IPS-NIHi7 (cell line): ENCODE results near the gene NKX6-2.
"Not testable (repeated sequence)": the region's sequence is repeated elsewhere in the genome, so short reads cannot be mapped to it uniquely, and the experiment has no call there.

ENCODE experiments used
- DNase-seq: peaks from one replicate; pipeline ENCODE4 v3.0.0; 2012; ENCODE audit warnings: mixed read lengths; ENCODE audit errors: extremely low spot score

Gene NKX6-2

GRCh38 chr10:132785723-132786475 is at the start of gene NKX6-2:
Gene NKX6-2 (minus strand): TSS chr10:132786147. CDS start chr10:132785948, 199 bp downstream.
- peak; percentile 56 for DNase-seq

- no peak for DNase-seq
Observed at GRCh38 chr10:132834891-132835847, 49.2 kb upstream of the NKX6-2 start.

GRCh38 chr10:132834311-132834761 is 48.4 kb upstream of the NKX6-2 start:
- DNase-seq: no peak

GRCh38 chr10:132833421-132834111 is 47.6 kb upstream of the NKX6-2 start:
- no peak for DNase-seq

- no peak for DNase-seq
Observed at GRCh38 chr10:132832186-132832969, 46.4 kb upstream of the NKX6-2 start.

GRCh38 chr10:132829403-132829802 is 43.5 kb upstream of the NKX6-2 start:
- DNase-seq: no peak

GRCh38 chr10:132828681-132829080 is 42.7 kb upstream of the NKX6-2 start:
- DNase-seq: no peak

GRCh38 chr10:132827861-132828539 is 42.1 kb upstream of the NKX6-2 start:
- no peak for DNase-seq

GRCh38 chr10:132827423-132827789 is 41.5 kb upstream of the NKX6-2 start:
- no peak for DNase-seq

- no peak for DNase-seq
Observed at GRCh38 chr10:132826524-132827422, 40.8 kb upstream of the NKX6-2 start.

- not testable (repeated sequence) for DNase-seq
Observed at GRCh38 chr10:132825783-132826523, 40.0 kb upstream of the NKX6-2 start.

- no peak for DNase-seq
Observed at GRCh38 chr10:132820056-132820455, 34.1 kb upstream of the NKX6-2 start.

- no peak for DNase-seq
Observed at GRCh38 chr10:132817701-132818211, 31.8 kb upstream of the NKX6-2 start.

- DNase-seq: no peak
Observed at GRCh38 chr10:132816718-132817117, 30.8 kb upstream of the NKX6-2 start.

GRCh38 chr10:132815168-132815857 is 29.4 kb upstream of the NKX6-2 start:
- no peak for DNase-seq

- DNase-seq: no peak
Observed at GRCh38 chr10:132814469-132814856, 28.5 kb upstream of the NKX6-2 start.

GRCh38 chr10:132813560-132814468 is 27.9 kb upstream of the NKX6-2 start:
- no peak for DNase-seq
